GM18907 (cell line): ENCODE data around the gene ESYT2.
"Not testable (repeated sequence)": the region's sequence is repeated elsewhere in the genome, so short reads cannot be mapped to it uniquely, and the experiment has no call there.

Experiments used
- ATAC-seq: cut with Tn5 transposase; IDR thresholded peaks from one replicate; pipeline ENCODE4 v1.9.1; 2021; ENCODE audit warnings: mild to moderate bottlenecking, moderate library complexity; ENCODE audit not compliant: unreplicated experiment

ESYT2 gene

DNA sequence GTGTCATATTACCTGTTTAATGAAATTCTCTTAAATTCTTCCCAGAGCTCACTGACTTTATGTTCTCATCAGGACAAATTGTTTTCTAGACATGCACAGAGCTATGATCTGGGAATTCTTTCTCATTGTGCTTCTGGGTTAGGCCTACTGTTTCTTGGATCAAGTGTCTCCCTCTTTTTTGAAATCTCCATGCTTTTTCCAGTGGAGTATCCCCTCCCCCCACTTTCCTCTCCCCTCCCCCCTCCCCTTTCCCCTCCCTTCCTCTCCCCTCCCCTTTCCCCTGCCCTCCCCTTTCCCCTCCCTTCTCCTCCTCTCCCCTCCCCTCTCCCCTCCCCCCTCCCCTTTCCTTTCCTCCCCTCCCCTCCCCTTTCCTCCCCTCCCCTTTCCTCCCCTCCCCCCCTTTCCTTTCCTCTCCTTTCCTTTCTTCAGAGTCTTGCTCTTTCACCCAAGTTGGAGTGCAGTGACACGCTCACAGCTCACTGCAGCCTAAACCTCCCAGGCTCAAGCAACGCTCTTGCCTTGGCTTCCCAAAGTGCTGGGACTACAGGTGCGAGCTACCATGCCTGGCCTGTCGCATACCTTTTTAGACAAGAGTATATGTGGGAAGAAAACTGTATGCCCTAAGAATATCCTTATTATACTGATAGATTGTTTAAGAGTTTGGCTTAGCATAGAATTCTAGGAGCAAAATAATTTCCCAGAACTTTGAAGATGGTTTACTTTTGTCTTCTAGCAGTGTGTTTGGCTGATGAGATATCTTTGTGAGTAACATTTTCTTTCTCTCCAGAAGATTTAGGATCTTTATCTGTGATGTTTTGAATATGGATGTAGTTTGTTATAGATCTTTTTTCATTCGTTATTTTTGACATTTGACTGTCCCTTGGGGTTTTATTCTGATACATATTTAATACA is 29.5 kb upstream of the ESYT2 start:
- no peak for ATAC-seq

DNA sequence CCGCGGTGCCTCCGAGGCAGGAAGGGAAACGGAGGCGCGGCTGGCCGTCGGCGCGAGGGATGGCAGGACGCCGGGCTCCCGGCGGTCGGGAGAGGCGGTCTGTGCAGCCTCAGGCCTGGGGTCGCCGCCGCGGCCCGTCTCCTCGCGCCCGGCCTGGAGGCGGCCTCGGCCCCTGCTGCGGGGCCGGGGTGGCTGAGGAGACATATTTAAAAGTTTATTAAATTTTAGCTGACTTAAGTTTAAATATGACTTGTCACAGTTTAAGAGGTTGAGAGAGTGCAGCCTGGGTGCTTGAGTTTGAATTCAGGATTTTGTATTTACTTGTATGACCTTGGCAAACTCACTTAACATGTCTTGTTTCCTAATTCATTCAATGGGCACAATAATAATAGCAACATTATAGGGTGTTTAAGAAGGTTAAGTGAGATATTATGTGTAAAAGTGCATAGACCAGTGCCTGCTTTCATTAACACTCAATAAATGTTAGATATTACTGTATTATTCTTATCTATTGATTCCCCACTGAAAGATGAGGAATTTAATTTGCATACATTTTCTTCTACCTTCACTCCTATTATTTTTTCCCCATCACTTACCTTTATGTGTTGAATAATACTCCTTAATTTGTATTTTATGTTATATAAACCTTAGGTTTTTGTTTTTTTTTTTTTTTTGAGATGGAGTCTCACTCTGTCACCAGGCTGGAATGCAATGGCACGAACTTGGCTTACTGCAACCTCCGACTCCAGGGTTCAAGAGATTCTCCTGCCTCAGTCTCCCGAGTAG is 27.8 kb upstream of the ESYT2 start:
- ATAC-seq, result peak; percentile 39

DNA sequence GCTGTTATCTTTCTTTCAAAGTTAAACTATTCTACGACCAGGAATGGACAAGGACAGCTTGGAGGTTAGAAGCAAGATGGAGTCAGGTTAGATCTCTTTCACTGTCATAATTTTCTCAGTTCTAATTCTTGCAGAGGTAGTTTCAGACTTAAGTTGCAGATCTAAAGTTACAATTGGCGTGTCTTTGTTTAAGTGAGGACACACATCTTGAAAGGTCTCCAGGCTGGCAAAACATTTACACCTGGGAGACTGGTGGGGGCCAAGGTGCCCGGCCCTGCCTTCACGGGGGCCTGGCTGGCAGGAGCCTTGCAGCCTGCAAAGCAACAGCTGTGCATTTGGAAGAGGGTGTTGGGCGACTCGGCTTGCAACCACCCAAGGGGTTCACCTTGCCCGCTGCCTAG is 25.4 kb upstream of the ESYT2 start:
- no peak for ATAC-seq

DNA sequence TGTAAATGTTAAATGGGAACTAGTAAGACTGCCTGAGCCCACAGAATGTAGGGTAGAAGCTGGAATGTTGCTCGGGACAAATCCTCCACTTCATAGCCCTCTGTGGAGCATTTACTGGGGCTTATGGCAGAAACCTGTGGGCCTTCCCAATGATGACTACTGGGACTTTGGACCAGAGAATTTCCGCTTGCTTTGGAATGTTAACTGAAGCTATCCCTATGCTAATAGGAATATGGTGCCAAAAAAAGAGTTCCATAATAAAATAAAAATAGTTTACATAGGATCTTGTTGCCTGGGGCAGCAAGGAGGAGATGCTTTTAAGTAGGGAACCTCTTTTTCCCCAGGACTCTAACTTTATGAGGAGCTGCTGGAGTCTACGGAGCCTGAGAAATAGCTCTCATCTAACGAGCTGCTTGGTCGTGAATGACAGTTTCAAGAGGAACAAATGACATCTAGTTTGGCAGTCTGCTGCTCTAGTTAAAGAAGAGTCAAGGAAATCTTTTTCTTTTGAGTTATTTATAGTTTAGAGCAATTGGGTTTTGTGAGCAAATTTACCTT is 21.3 kb upstream of the ESYT2 start:
- no peak for ATAC-seq

DNA sequence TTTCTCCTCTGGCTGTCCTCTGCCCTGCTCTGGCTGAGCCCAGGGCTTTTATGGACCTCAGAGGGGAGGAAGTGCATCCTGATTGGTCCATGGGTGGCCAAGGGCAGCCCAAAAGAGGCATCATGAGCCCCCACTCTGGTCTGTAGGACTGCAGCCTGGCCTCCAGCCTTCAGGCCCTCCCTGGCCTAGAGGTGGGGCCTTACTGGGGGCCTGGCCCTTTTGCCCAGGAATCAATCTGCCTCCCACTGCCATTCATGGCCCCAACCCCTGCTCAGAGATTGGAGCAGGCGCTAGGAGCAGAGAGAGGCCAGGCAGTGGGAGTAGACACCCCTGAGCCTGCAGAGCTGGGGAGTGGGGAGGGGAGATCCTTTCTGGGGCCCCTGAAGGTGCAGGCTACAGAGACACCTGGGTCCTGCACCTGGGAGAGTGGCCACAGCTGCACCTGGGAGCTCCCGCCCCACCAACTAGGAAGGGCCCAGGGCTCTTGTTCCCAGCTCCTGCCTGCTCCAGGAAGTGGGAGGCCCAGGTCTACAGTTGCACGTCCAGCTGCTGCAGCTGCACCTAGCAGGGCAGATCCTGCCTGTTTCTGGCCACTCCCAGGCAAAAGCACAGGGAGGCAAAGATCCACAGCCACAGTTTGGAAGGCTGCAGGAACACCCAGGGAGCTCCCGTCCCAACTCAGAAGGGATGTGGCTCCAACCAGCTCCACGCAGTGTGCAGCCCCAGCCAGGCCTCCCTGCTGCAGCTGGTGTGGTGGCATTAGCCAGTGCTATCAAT is 20.6 kb upstream of the ESYT2 start:
- ATAC-seq, result no peak

DNA sequence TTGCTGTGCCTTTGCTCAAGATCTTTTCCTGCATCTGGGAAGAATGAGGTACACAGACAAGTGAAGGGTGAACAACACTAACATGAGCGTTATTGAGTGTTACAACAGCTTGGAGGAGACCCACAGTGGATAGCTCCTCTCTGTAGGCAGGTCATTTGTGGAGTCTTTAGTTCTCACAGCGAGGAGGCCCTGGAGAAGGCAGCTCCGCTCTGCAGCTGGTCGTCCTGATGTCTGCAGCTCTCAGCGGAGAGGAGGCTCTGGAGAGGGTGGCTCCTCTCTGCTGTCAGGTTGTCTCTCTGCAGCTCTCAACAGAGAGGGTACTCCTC is 20.1 kb upstream of the ESYT2 start:
- no peak for ATAC-seq

DNA sequence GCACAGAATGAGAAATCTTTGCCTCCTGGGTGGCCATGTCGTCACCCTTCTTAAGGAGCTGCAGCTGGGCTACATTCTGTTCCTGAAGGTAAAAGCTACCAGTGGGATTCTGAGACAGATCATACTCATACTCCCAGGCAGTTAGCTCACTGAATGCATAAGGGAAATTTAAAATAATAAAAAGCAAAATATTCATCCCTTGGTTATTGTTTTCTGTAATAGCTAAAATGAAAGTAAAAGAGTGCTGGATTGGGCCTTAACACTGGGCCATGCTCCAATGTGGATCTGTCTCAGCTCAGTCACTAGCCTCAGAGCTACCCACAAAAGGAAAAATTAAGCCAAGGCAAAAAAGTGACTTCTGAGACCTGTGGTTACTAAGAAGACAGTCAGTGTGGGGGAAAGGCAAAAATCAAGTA is 18.1 kb upstream of the ESYT2 start:
- no peak for ATAC-seq

DNA sequence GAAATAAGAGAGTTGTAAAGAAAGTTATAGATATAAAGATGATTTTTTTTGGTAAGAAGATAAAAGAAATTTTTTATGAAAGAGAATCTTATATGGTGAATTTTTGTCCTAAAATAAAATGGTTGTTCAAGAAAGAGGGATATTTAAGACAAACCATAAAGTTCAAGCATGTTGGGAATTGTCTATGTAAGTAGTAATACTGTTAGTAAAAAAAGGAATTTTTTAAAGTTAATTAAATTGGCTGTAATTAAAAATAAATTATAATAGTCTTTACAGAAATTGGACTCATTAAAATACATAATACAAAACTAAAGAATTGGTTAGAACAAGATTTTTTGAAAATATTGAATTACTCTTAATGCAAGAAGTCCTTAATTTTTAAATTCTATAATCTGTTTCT is 17.0 kb upstream of the ESYT2 start:
- ATAC-seq, result no peak

DNA sequence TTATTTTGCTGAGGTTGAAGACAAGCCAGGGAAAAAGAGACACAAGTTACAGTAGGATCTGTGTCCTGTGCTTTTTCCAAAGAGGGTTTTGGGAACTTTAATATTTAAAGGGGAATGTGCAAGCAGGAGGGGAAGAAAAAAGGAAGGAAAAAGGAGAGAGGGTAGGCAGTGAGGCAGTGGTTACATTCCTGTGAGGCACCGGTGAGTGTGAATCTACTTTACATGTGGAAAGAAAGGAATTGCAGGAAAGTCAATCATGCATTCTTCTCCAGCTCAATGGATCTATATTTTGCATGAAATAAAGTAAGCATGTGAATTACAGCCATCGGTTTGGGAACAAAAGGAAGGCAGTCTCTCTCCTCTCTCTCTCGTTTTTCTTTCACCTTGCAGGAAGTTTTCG is 14.5 kb upstream of the ESYT2 start:
- ATAC-seq, result no peak

DNA sequence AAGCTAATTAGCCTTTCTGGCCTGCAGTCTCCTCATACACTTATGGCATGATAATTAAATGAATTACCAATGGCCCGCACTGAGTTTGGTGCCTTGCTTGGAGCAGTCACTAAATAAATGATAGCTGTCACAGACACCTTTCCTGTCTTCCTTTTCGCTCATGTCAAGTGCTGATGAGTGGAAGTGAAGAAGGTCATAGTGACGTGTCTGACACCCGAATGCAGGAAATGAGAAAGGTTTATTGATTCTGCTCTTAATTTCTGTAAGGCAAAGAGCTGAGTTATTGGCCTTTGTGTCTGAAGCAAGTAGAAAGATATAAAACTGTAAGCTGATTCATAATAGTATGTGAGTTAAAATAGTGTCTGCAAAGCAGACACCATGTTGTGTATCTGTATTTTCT is 13.2 kb upstream of the ESYT2 start:
- ATAC-seq, result no peak

DNA sequence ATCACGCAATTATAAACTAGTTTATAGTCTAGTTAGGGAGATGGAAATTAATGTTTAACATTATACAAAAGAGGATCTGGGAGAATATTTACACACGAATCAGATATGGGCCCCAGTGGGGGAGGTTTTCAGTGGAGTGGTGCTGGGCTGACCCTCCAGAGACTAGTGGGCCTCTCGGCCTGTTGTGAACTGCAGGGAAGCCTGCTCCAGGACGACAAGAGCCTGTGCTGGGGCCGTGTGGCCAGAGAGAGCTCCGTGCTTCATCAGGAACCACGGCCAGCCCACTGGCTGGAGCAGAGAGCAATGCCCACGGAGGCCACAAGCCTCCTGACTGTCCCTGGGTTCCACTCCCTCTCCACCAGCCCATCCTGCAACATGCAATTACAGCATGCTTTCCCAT is 11.3 kb upstream of the ESYT2 start:
- no peak for ATAC-seq

DNA sequence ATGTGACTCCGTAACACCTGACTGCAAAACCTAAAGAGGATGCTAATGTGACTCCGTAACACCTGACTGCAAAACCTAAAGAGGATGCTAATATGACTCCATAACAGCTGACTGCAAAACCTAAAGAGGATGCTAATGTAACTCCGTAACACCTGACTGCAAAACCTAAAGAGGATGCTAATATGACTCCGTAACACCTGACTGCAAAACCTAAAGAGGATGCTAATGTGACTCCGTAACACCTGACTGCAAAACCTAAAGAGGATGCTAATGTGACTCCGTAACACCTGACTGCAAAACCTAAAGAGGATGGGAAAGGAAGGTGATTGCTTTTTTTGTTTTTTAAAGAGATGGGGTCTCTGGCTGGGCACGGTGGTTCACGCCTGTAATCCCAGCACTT is 9.9 kb upstream of the ESYT2 start:
- not testable (repeated sequence) for ATAC-seq

DNA sequence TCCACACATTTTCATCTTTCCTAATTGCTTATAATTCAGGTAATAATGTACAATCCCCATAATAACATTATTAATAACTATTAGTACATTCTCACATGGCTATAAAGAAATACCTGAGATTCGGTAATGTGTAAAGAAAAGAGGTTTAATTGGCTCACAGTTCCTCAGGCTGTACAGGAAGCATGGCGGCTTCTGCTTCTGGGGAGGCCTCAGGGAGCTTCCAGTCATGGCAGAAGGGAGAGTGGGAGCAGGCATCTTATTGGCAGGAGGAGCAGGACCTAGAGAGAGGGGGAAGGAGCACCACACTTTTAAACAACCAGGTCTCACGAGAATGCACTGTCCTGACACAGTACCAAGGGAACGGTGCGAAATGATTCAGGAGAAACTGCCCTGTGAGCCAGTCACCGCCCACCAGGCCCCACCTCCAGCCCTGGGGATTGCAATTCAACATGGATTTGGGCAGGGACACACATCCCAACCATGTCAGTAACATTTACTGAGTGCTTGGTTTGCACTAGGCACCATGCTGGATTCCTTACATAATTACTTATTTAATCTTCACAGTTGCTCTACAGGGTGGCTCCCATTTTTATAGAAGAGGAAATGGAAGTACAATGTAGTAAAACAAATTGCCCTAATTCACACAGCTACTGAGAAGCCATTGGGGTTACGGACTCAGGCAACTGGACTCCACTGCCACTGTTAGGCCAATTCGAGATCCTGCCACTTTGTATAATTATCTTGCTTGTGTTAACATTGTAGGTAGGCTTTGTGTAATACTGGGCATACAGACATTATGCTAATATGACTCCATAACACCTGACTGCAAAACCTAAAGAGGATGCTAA is 8.7 kb upstream of the ESYT2 start:
- no peak for ATAC-seq

DNA sequence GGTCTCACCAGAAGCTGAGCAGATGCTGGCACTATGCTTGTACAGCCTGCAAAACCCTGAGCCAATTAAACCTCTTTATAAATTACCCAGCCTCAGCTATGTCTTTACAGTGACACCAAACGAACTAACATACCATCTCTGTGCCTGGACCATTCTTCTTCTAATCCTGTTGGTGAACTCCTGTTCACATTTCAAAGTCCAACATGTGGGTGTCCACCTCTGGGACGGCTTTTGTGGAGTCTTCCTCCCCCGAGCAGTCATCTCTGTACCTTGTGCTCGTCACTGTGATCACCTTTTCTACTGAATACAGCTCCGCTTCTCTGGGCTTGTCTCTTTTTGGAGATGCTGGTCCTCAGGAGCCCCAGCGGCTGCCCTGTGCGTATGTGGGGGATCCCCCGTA is 7.4 kb upstream of the ESYT2 start:
- no peak for ATAC-seq

DNA sequence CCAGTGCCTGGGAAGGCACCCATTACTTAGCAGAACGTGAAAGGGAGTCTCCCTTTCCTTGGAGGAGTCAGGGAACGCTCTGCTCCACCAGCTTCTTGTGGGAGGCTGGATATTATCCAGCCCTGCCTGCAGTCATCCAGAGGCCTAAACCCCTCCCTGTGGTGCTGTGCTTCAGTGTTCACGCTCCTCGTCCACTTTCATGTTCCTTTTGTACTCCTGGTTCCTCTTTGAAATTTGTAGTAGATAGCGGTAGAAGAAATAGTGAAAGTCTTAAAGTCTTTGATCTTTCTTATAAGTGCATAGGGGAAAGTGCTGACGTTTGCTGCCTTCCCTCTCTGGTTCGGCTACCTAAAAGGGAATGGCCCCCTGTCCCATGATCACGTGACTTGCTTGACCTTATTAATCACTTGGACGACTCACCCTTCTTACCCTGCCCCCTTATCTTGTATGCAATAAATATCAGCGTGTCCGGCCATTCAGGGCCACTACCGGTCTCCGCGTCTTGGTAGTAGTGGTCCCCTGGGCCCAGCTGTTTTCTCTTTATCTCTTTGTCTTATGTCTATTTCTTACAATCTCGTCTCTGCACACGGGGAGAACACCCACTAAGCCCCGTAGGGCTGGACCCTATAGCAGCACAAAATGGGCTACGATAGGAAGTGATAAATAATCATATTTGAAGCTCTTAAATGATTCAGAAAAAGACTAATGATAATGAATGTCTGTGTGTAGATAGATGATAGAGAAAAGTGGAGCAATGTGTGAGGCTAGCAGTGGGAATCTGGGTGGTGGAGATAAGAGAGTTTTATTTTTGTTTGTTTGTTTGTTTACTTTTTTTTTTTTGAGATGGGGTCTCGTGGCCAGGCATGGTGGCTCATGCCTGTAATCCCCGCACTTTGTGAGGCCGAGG is 5.8 kb upstream of the ESYT2 start:
- ATAC-seq, result no peak

DNA sequence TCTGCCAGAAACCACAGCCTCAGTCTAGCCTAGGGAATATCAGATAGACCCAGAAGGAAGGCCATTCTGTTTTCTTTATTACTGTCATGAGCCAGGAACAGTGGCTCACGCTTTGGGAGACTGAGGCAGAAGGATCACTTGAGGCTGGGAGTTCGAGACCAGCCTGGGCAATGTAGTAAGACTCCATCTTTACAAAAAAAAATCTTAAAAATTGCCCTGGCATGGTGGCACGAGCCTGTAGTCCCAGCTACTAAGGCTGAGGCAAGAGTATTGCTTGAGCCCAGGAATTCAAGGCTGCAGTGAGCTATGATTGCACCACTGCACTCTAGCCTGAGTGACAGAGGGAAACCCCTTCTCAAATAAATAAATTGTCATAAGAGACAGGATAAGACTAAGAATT is 3.7 kb upstream of the ESYT2 start:
- ATAC-seq, result no peak

DNA sequence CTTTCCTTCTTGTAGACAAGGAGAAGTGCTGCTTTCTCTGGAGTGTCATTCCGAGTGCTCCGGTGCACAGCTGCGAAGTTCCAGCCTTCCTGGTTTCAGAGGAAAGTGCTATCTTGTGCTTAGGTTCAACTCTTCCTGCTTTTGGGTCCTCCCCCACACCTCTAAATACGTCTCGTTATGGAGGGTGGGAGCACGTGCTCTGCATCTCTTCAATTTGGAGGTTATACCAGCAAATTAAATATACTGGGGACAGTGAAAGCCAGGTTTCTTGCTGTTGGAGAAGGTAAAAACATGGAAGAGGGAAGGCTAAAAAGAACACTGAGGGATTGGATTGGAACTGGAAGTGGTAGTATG is 2.4 kb upstream of the ESYT2 start:
- no peak for ATAC-seq

DNA sequence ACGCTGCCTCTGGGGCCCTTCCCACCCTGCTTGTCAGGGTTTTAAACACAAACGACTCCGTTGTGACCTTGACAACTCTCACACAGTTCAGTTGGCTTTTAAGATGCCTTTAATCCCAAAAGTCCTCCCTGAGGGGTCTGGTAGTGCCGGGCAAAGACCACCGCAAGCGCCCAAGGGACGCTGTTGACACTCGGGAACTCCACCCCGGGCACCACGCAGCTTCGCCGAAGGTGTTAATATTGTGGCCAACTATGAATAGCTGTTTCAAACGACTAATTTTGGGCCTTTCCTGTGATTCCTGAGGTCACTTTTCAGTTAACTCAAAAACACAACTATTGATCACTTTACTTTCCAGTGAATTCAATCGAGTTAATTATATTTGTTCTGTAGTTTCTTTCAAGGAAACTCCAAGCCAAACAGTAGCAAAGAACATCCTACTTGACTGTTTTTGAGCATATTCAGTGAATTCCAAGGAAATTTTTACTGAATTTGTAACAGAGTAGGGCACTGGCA is 958 bp upstream of the ESYT2 start:
- ATAC-seq, result no peak

DNA sequence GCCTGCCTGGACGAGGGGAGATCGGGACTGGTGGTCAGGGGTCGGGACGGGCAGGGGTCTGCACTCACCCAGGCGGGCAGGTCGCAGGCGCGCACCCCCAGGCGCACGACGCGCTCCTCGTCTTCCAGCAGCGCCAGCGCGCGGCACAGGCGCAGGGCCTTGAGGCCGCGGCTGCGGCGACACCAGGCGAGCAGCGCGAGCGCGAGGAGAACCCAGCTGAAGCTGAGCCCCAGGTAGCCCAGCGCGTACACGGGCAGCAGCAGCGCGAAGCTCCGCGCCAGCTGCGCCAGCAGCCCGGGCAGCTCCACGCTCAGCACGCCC is 328 bp downstream of the ESYT2 start:
- ATAC-seq, result peak; percentile 55
